Smooth muscle cell (in vitro differentiated cells): Measurements from ENCODE around the gene MAPK11. TPM values are rescaled to one million over a fixed set of nuclear protein-coding genes. Genes with fewer than 3 reads are reported as not detected.
A peak's percentile ranks its signal among the peaks of the same experiment; 100 is the strongest.
"Not testable (repeated sequence)": the region's sequence is repeated elsewhere in the genome, so short reads cannot be mapped to it uniquely, and the experiment has no call there.

Experiments used
- DNase-seq: peaks from one replicate; lab custom pipeline; 2025; ENCODE audit not compliant: unreplicated experiment; lab: John Stamatoyannopoulos, UW
- H2AFZ ChIP-seq: fragments of 200-600 bp; sonication (generic); 2 replicates; pipeline ENCODE4 v1.6.0; 2016; ENCODE audit warnings: antibody characterized with exemption, low read depth, mild to moderate bottlenecking
- H3F3A ChIP-seq: fragments of 200-600 bp; sonication (generic); 2 replicates; pipeline ENCODE4 v1.6.0; 2017; ENCODE audit warnings: antibody characterized with exemption, low read depth
- H3K27ac ChIP-seq: fragments of 200-600 bp; sonication (generic); 2 replicates; pipeline ENCODE4 v1.5.1; 2016; ENCODE audit warnings: low read depth, mild to moderate bottlenecking
- H3K27me3 ChIP-seq: fragments of 200-600 bp; sonication (generic); 2 replicates; pipeline ENCODE4 v1.6.1; 2016; ENCODE audit warnings: low read depth, mild to moderate bottlenecking
- H3K36me3 ChIP-seq: fragments of 200-600 bp; sonication (generic); 2 replicates; pipeline ENCODE4 v1.5.1; 2016; ENCODE audit warnings: low read depth
- H3K4me1 ChIP-seq: fragments of 200-600 bp; sonication (generic); 2 replicates; pipeline ENCODE4 v1.5.1; 2016; ENCODE audit warnings: low read depth
- H3K4me2 ChIP-seq: fragments of 200-600 bp; sonication (generic); 2 replicates; pipeline ENCODE4 v1.6.0; 2016; ENCODE audit warnings: mild to moderate bottlenecking
- H3K4me3 ChIP-seq: fragments of 200-600 bp; sonication (generic); 2 replicates; pipeline ENCODE4 v1.5.1; 2016; ENCODE audit warnings: mild to moderate bottlenecking
- H3K79me2 ChIP-seq: fragments of 200-600 bp; sonication (generic); 2 replicates; pipeline ENCODE4 v1.6.0; 2016; ENCODE audit warnings: low read depth, mild to moderate bottlenecking
- H3K9ac ChIP-seq: fragments of 200-600 bp; sonication (generic); 2 replicates; pipeline ENCODE4 v1.6.0; 2016; ENCODE audit warnings: low read depth
- H3K9me3 ChIP-seq: fragments of 200-600 bp; sonication (generic); replicated peaks from 2 replicates; pipeline ENCODE4 v1.5.1; 2016; ENCODE audit warnings: low read depth
- H4K20me1 ChIP-seq: fragments of 200-600 bp; sonication (generic); 2 replicates; pipeline ENCODE4 v1.6.0; 2016; ENCODE audit warnings: low read depth
- CTCF ChIP-seq: fragments of 200-600 bp; sonication (generic); IDR thresholded peaks from 2 replicates; pipeline ENCODE4 v1.5.1; 2017; ENCODE audit warnings: borderline replicate concordance, mild to moderate bottlenecking, antibody characterized with exemption; ENCODE audit not compliant: insufficient read depth, poor library complexity, severe bottlenecking
- WGBS: methylation state at CpG from one replicate; pipeline ENCODE4 v1.1.7; 2016; ENCODE audit warnings: low lambda C conversion rate; 5-methylcytosine and 5-hydroxymethylcytosine counted together
- polyA plus RNA-seq: library from polyadenylated mRNA; unstranded; fragments of >200 nt; fragmentation: Nextera tagmentation; extraction: Ambion mirVana; gene quantifications from 2 replicates; pipeline ENCODE4 v1.2.1, GENCODE V29; 2016
- total RNA-seq: library from RNA; depleted of rRNA; stranded (reverse); fragments of >200 nt; gene quantifications from 2 replicates; pipeline ENCODE4 v1.2.3, GENCODE V29; 2014

MAPK11 gene
- total and polyA plus RNA-seq, 2 experiments from 2014 or later: 0.65 to 4.2 TPM

- no peak for TF ChIP-seq CTCF
- no peaks in the 10 kb centered on the region for H3K27me3 ChIP-seq
- H3K4me2 ChIP-seq: no peak overlapping the region
- H3K9me3 ChIP-seq: no peaks in the 10 kb centered on the region
- DNase-seq: no peak
- H2AFZ ChIP-seq: no peak overlapping the region
- no peak overlapping the region for H3K27ac ChIP-seq
- no peaks in the 10 kb centered on the region for H3K79me2 ChIP-seq
- no peak overlapping the region for H3K9ac ChIP-seq
- peaks cover 18% of the 10 kb centered on the region for H3F3A ChIP-seq
- H3K4me1 ChIP-seq: peaks cover 23% of the 10 kb centered on the region
- 93% methylated on average over 7 of the region's 7 CpGs for WGBS
- H3K4me3 ChIP-seq: no peak overlapping the region
- H4K20me1 ChIP-seq: peaks cover 83% of the 10 kb centered on the region
- no peaks in the 10 kb centered on the region for H3K36me3 ChIP-seq
These were observed 4.6 kb upstream of the MAPK11 start for GRCh38 chr22:50274771-50275170.

- no peak overlapping the region for H3K9ac ChIP-seq
- H3K4me2 ChIP-seq: no peak overlapping the region
- DNase-seq: no peak
- H3K9me3 ChIP-seq: no peaks in the 10 kb centered on the region
- no peak overlapping the region for H3K27ac ChIP-seq
- no peaks in the 10 kb centered on the region for H3K79me2 ChIP-seq
- peaks cover 23% of the 10 kb centered on the region for H3K4me1 ChIP-seq
- peaks cover 78% of the 10 kb centered on the region for H4K20me1 ChIP-seq
- no peaks in the 10 kb centered on the region for H3K36me3 ChIP-seq
- peaks cover 18% of the 10 kb centered on the region for H3F3A ChIP-seq
- no peaks in the 10 kb centered on the region for H3K27me3 ChIP-seq
- no peak overlapping the region for H3K4me3 ChIP-seq
- peak; percentile 26 for TF ChIP-seq CTCF
- H2AFZ ChIP-seq: no peak overlapping the region
- 88% methylated on average over 3 of the region's 7 CpGs for WGBS
These were observed 4.1 kb upstream of the MAPK11 start for GRCh38 chr22:50274311-50274710.

GRCh38 chr22:50273781-50274180 lies 3.6 kb upstream of the MAPK11 start:
- H3K4me3 ChIP-seq, H3K27ac ChIP-seq, H2AFZ ChIP-seq, H3K9ac ChIP-seq, H3K79me2 ChIP-seq, H3K4me2 ChIP-seq, H3K9me3 ChIP-seq, H3K36me3 ChIP-seq, DNase-seq, H3K27me3 ChIP-seq: not testable (repeated sequence)
- peaks cover 73% of the 10 kb centered on the region for H4K20me1 ChIP-seq
- H3K4me1 ChIP-seq: peaks cover 23% of the 10 kb centered on the region
- peaks cover 18% of the 10 kb centered on the region for H3F3A ChIP-seq
- 94% methylated on average over 10 of the region's 10 CpGs for WGBS

GRCh38 chr22:50273352-50273751 lies 3.2 kb upstream of the MAPK11 start:
- H3K9me3 ChIP-seq, H3K4me3 ChIP-seq, H2AFZ ChIP-seq, H3K4me2 ChIP-seq, DNase-seq, H3K27me3 ChIP-seq, H3K36me3 ChIP-seq, H3K27ac ChIP-seq, H3K9ac ChIP-seq, H3K79me2 ChIP-seq: not testable (repeated sequence)
- WGBS: 81% methylated on average over 11 of the region's 11 CpGs
- H3K4me1 ChIP-seq: peaks cover 23% of the 10 kb centered on the region
- peaks cover 72% of the 10 kb centered on the region for H4K20me1 ChIP-seq
- peaks cover 18% of the 10 kb centered on the region for H3F3A ChIP-seq
